HepG2 (cell line): ENCODE data around the gene SLC19A1. TPM values are rescaled to one million over a fixed set of nuclear protein-coding genes. Genes with fewer than 3 reads are reported as not detected.

Experiments used
- ASH2L ChIP-seq: fragments of 300-600, 200-600 bp; sonication (generic); IDR thresholded peaks from 2 replicates; pipeline ENCODE4 v1.7.0; 2017; ENCODE audit warnings: low read depth, mild to moderate bottlenecking, moderate library complexity, mixed read lengths, low read length; ENCODE audit not compliant: insufficient read length
- CENPX ChIP-seq: sonication (generic); formaldehyde crosslinking; IDR thresholded peaks from 2 replicates; pipeline ENCODE4 v1.9.0; 2021; ENCODE audit warnings: mild to moderate bottlenecking, missing genetic modification reagents, moderate library complexity
- CHD2 ChIP-seq: IDR thresholded peaks from 2 replicates; pipeline ENCODE4 v1.6.1; 2011; ENCODE audit warnings: low read depth, low read length, improper control_type of control experiment
- EP300 ChIP-seq, 3 experiments: sonication (generic) in 1 of 3; formaldehyde crosslinking in 1 of 3; IDR thresholded peaks; 2 replicates each; pipeline versions ENCODE4 v1.5.1 to v1.6.1; 2011 to 2020; ENCODE audit warnings: low read depth in 2 of 3, low read length in 2 of 3, borderline replicate concordance in 1 of 3, improper control_type of control experiment in 1 of 3, mild to moderate bottlenecking in 1 of 3, missing genetic modification reagents in 1 of 3, moderate library complexity in 1 of 3
- GLI4 ChIP-seq: sonication (generic); formaldehyde crosslinking; IDR thresholded peaks from 2 replicates; pipeline ENCODE4 v1.5.1; 2020; ENCODE audit warnings: missing genetic modification reagents, mild to moderate bottlenecking, moderate library complexity, borderline replicate concordance
- GTF3A ChIP-seq: sonication (generic); formaldehyde crosslinking; conservative IDR thresholded peaks from 2 replicates; pipeline ENCODE4 v1.4.0; 2020; ENCODE audit warnings: mild to moderate bottlenecking, missing genetic modification reagents
- HHEX ChIP-seq: IDR thresholded peaks from 2 replicates; pipeline ENCODE4 v1.6.1; 2016; ENCODE audit warnings: control low read depth
- KLF11 ChIP-seq: IDR thresholded peaks from 2 replicates; pipeline ENCODE4 v1.6.1; 2016; ENCODE audit warnings: missing compliant biosample characterization
- MED13 ChIP-seq: sonication (generic); formaldehyde crosslinking; IDR thresholded peaks from 2 replicates; pipeline ENCODE4 v1.5.0; 2020; ENCODE audit warnings: missing genetic modification reagents
- MEIS1 ChIP-seq: sonication (generic); formaldehyde crosslinking; IDR thresholded peaks from 2 replicates; pipeline ENCODE4 v1.9.0; 2021; ENCODE audit warnings: mild to moderate bottlenecking, missing genetic modification reagents, moderate library complexity, borderline replicate concordance
- NCOR1 ChIP-seq: fragments of 200-600 bp; sonication (generic); IDR thresholded peaks from 2 replicates; pipeline ENCODE4 v1.7.0; 2017; ENCODE audit warnings: antibody characterized with exemption, low read length, borderline replicate concordance
- NFATC3 ChIP-seq: sonication (generic); formaldehyde crosslinking; IDR thresholded peaks from 2 replicates; pipeline ENCODE4 v1.5.1; 2020; ENCODE audit warnings: mild to moderate bottlenecking, missing genetic modification reagents
- PAWR ChIP-seq: sonication (generic); formaldehyde crosslinking; IDR thresholded peaks from 2 replicates; pipeline ENCODE4 v1.4.0; 2020; ENCODE audit warnings: missing genetic modification reagents, mild to moderate bottlenecking, borderline replicate concordance
- RAD21 ChIP-seq: fragments of 450-650 bp; formaldehyde crosslinking; IDR thresholded peaks from 2 replicates; pipeline ENCODE4 v1.5.0; 2020; ENCODE audit warnings: mild to moderate bottlenecking
- SATB2 ChIP-seq: sonication (generic); formaldehyde crosslinking; IDR thresholded peaks from 2 replicates; pipeline ENCODE4 v1.5.0; 2020; ENCODE audit warnings: missing genetic modification reagents
- ZNF317 ChIP-seq: sonication (generic); formaldehyde crosslinking; IDR thresholded peaks from 2 replicates; pipeline ENCODE4 v1.5.0; 2020; ENCODE audit warnings: mild to moderate bottlenecking, missing genetic modification reagents
- ZNF367 ChIP-seq: sonication (generic); formaldehyde crosslinking; IDR thresholded peaks from 2 replicates; pipeline ENCODE4 v1.4.0; 2020; ENCODE audit warnings: missing genetic modification reagents, borderline replicate concordance
- ZNF530 ChIP-seq: sonication (generic); formaldehyde crosslinking; IDR thresholded peaks from 2 replicates; pipeline ENCODE4 v1.5.0; 2020; ENCODE audit warnings: low read depth, mild to moderate bottlenecking, missing genetic modification reagents
- ZNF557 ChIP-seq: sonication (generic); formaldehyde crosslinking; IDR thresholded peaks from 2 replicates; pipeline ENCODE4 v1.4.0; 2020; ENCODE audit warnings: missing genetic modification reagents
- ZNF558 ChIP-seq: sonication (generic); formaldehyde crosslinking; IDR thresholded peaks from 2 replicates; pipeline ENCODE4 v1.9.0; 2022; ENCODE audit warnings: mild to moderate bottlenecking, missing genetic modification reagents, borderline replicate concordance
- ZNF709 ChIP-seq: sonication (generic); formaldehyde crosslinking; IDR thresholded peaks from 2 replicates; pipeline ENCODE4 v1.5.0; 2020; ENCODE audit warnings: mild to moderate bottlenecking, missing genetic modification reagents
- ZNF83 ChIP-seq: sonication (generic); formaldehyde crosslinking; IDR thresholded peaks from 2 replicates; pipeline ENCODE4 v1.4.0; 2020; ENCODE audit warnings: missing genetic modification reagents, mild to moderate bottlenecking, borderline replicate concordance
- polyA plus RNA-seq, 8 experiments: library from polyadenylated mRNA; depleted of rRNA in 3 of 8; stranded (reverse) in 7 of 8; unstranded in 1 of 8; fragments of >200 nt; fragmentation: Illumina TruSeq in 4 of 8; extraction: Trizol in 4 of 8; gene quantifications; 2 replicates each; pipeline versions ENCODE4 v1.2.1 to v1.2.3, GENCODE V29; 2011 to 2016; ENCODE audit warnings: low read depth in 4 of 8, missing spikeins in 1 of 8, mixed read lengths in 1 of 8; ENCODE audit not compliant: insufficient read depth in 1 of 8
- total RNA-seq, 5 experiments: library from RNA; depleted of rRNA; stranded (reverse); fragments of >200 nt; fragmentation: Illumina TruSeq; extraction: Trizol; gene quantifications; 2 replicates each; pipeline ENCODE4 v1.2.3, GENCODE V29; 2016; ENCODE audit warnings: low read depth in 1 of 5
- TF ChIP-seq, protein P1 (sequence below): sonication (generic); formaldehyde crosslinking; IDR thresholded peaks from 2 replicates; pipeline ENCODE4 v1.8.0; 2022; ENCODE audit warnings: mild to moderate bottlenecking, missing genetic modification reagents, moderate library complexity
- TF ChIP-seq, protein P2 (sequence below): sonication (generic); formaldehyde crosslinking; conservative IDR thresholded peaks from 2 replicates; pipeline ENCODE4 v1.8.0; 2022; ENCODE audit warnings: low read depth, missing genetic modification reagents
- TF ChIP-seq, protein P3 (sequence below): sonication (generic); formaldehyde crosslinking; IDR thresholded peaks from 2 replicates; pipeline ENCODE4 v1.5.1; 2020; ENCODE audit warnings: missing genetic modification reagents, mild to moderate bottlenecking, borderline replicate concordance

SLC19A1 gene
- total and polyA plus RNA-seq, 2 of the 13 experiments (the other 11 are each of a cell fraction or from before 2014, with no cell fraction given): 21.8 to 23.0 TPM

DNA sequence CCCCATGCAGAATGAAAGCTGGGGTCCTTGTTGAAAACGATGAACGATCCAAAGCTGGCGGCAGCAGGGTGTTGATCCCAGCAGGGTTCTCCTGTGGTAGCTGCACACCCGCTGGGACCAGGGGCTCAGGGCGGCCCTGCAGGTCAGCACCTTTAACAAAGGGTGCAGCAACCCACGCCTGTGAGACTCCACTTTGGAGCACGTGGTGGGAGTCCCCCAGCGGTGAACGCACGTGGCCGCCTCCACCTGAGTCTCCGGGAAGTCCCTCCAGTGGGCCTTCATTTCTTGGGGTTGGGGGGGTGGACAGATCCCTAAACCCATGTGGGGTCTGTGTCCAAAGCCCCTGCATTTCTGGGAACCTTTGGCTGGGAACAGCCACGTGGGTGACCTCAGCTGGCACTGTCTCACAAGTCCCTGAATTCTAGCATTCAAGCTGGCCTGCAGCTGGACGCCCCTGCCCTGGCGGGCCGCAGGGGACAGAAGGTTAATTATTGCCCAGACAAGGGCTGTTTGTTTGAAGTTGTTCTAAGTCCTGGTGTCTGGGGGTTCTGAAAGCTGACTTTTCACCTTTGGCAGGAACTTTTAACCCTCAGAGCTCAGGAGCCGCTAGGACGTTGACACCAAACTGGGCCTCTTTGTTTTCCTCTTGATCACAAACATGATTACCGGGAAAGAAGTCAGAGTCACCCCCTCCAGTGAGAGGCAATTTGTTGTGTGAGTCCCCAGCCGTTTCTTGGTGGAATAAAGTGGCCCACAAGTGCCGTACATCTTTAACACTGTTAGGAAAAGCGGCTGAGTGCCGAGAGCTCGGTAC is 72.8 kb downstream of the SLC19A1 start (continued):
- TF ChIP-seq ZNF530 (CRISPR knock-in tag): 0 out of 2 replicates have a peak, but pooled peaks have one; percentile 69
- TF ChIP-seq KLF11 (CRISPR knock-in tag): peak; percentile 32; the same call in 1 of the 2 replicates
- TF ChIP-seq CENPX (CRISPR knock-in tag): no peak
- TF ChIP-seq NFATC3 (CRISPR knock-in tag): no peak
- TF ChIP-seq HHEX (CRISPR knock-in tag): 0 out of 2 replicates have a peak, but pooled peaks have one; percentile 33
- TF ChIP-seq GLI4 (CRISPR knock-in tag): peak; percentile 50; the same call in 1 of the 2 replicates
- TF ChIP-seq PAWR (CRISPR knock-in tag): no peak
- TF ChIP-seq EP300 (IDR thresholded peaks at IDR 0.05; ENCODE audit: low read depth in 2 of 2, low read length in 2 of 2): peak; percentile 92 to 97
- peak; percentile 94 for TF ChIP-seq EP300 (CRISPR knock-in tag; IDR thresholded peaks at IDR 0.05; ENCODE audit: borderline replicate concordance)
- TF ChIP-seq ZNF83 (CRISPR knock-in tag): peak; percentile 34; the same call in 1 of the 2 replicates
- peak; percentile 57 for TF ChIP-seq RAD21 (CRISPR knock-in tag)
- peak; percentile 97 for TF ChIP-seq MED13 (CRISPR knock-in tag)
- TF ChIP-seq, protein P1, sequence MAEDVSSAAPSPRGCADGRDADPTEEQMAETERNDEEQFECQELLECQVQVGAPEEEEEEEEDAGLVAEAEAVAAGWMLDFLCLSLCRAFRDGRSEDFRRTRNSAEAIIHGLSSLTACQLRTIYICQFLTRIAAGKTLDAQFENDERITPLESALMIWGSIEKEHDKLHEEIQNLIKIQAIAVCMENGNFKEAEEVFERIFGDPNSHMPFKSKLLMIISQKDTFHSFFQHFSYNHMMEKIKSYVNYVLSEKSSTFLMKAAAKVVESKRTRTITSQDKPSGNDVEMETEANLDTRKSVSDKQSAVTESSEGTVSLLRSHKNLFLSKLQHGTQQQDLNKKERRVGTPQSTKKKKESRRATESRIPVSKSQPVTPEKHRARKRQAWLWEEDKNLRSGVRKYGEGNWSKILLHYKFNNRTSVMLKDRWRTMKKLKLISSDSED: no peak
- TF ChIP-seq, protein P2, sequence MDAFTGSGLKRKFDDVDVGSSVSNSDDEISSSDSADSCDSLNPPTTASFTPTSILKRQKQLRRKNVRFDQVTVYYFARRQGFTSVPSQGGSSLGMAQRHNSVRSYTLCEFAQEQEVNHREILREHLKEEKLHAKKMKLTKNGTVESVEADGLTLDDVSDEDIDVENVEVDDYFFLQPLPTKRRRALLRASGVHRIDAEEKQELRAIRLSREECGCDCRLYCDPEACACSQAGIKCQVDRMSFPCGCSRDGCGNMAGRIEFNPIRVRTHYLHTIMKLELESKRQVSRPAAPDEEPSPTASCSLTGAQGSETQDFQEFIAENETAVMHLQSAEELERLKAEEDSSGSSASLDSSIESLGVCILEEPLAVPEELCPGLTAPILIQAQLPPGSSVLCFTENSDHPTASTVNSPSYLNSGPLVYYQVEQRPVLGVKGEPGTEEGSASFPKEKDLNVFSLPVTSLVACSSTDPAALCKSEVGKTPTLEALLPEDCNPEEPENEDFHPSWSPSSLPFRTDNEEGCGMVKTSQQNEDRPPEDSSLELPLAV: no peak
- TF ChIP-seq, protein P3, sequence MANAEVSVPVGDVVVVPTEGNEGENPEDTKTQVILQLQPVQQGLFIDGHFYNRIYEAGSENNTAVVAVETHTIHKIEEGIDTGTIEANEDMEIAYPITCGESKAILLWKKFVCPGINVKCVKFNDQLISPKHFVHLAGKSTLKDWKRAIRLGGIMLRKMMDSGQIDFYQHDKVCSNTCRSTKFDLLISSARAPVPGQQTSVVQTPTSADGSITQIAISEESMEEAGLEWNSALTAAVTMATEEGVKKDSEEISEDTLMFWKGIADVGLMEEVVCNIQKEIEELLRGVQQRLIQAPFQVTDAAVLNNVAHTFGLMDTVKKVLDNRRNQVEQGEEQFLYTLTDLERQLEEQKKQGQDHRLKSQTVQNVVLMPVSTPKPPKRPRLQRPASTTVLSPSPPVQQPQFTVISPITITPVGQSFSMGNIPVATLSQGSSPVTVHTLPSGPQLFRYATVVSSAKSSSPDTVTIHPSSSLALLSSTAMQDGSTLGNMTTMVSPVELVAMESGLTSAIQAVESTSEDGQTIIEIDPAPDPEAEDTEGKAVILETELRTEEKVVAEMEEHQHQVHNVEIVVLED (CRISPR knock-in tag): peak; percentile 68; the same call in 1 of the 2 replicates
- no peak for TF ChIP-seq MEIS1 (CRISPR knock-in tag)
- 0 out of 2 replicates have a peak, but pooled peaks have one; percentile 43 for TF ChIP-seq ZNF367 (CRISPR knock-in tag)
- TF ChIP-seq GTF3A (CRISPR knock-in tag): no peak
- TF ChIP-seq CHD2: 0 out of 2 replicates have a peak, but pooled peaks have one; percentile 24
- no peak for TF ChIP-seq ZNF557 (CRISPR knock-in tag)
- TF ChIP-seq ZNF558 (CRISPR knock-in tag): no peak
- TF ChIP-seq ZNF317 (CRISPR knock-in tag): no peak
- TF ChIP-seq NCOR1: peak; percentile 97
- TF ChIP-seq ASH2L: peak; percentile 76
- TF ChIP-seq ZNF709: peak; percentile 74; the same call in 1 of the 2 replicates
- peak; percentile 68; the same call in 1 of the 2 replicates for TF ChIP-seq SATB2
